Measurements from ENCODE around the gene PREX1. TPM values are rescaled to one million over a fixed set of nuclear protein-coding genes. Genes with fewer than 3 reads are reported as not detected.

Gene PREX1
- polyA plus RNA-seq, 1 of the 3 experiments (the other 2 are of a cell fraction) = 5.3 TPM

DNA sequence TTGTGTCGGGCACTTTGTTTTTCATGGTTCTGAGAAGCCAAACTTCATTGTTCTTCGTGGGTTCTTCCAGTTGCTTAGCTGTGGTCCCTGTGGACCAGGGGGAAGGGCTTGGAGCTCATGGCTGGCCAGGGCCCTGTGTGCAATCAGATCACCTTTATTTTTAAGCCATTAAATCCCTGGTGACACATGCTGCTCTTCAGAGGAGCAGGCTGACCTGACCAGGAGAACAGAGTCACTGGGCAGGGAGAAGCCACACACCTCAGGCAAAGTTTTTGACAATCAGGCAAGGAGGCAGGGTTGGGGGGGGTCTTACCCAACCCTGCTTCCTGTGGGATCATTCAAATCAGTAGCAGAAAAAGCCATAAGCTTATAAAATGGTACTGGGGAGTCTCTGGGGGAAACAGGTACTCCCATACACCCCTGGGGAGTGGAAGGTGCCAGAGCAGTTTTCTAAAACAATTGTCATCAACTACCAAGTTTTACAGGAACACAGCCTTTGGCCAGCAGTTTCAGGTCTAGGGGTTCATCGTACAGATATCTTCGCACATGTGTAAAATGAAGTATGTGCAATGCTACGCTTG is 37.0 kb upstream of the PREX1 start (continued):
- TF ChIP-seq, protein P1, sequence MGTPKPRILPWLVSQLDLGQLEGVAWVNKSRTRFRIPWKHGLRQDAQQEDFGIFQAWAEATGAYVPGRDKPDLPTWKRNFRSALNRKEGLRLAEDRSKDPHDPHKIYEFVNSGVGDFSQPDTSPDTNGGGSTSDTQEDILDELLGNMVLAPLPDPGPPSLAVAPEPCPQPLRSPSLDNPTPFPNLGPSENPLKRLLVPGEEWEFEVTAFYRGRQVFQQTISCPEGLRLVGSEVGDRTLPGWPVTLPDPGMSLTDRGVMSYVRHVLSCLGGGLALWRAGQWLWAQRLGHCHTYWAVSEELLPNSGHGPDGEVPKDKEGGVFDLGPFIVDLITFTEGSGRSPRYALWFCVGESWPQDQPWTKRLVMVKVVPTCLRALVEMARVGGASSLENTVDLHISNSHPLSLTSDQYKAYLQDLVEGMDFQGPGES (IDR thresholded peaks at IDR 0.05; ENCODE audit: low read depth, low read length) = no peak

- H3K79me2 ChIP-seq (ENCODE audit: insufficient read depth) = no peaks in the 10 kb centered on the region
- H3K4me1 ChIP-seq (ENCODE audit: control insufficient read depth in 1 of 2, insufficient read depth in 2 of 2, low read depth in 1 of 2, low read length in 1 of 2) = no peaks in the 10 kb centered on the region
- H3F3A ChIP-seq (replicated peaks; ENCODE audit: insufficient read depth) = no peaks in the 10 kb centered on the region
- H3K27ac ChIP-seq (ENCODE audit: low read depth in 2 of 2, low read length in 1 of 2) = no peak overlapping the region
- 52% methylated on average over 5 of the region's 5 CpGs for WGBS (ENCODE audit: low lambda C conversion rate)
- H4K20me1 ChIP-seq (ENCODE audit: insufficient read depth) = no peaks in the 10 kb centered on the region
- no peak overlapping the region for H3K4me3 ChIP-seq (ENCODE audit: low read depth in 2 of 2, low read length in 1 of 2)
- H3K4me2 ChIP-seq = no peak overlapping the region
- no peak overlapping the region for H2AFZ ChIP-seq (ENCODE audit: low read depth)
- ChIA-PET CTCF (interaction anchor here (0.8 kb wide), 1 partner anchor 207 kb away, joined by 3 read pairs; no protein-coding TSS in a partner anchor), POLR2A (no interaction called here)
- no peaks in the 10 kb centered on the region; the same call in 1 of the 2 replicates for H3K27me3 ChIP-seq (ENCODE audit: insufficient read depth)
- H3K9me2 ChIP-seq = no peaks in the 10 kb centered on the region
- no peak overlapping the region for H3K9ac ChIP-seq
- no peak for DNase-seq
- no peaks in the 10 kb centered on the region for H3K9me3 ChIP-seq
- TF ChIP-seq MXI1 (IDR thresholded peaks at IDR 0.05; ENCODE audit: low read depth, low read length) = no peak
- TF ChIP-seq TAF1 (IDR thresholded peaks at IDR 0.05; ENCODE audit: borderline replicate concordance, low read depth, low read length) = no peak
- TF ChIP-seq TEAD4 (IDR thresholded peaks at IDR 0.05; ENCODE audit: borderline replicate concordance, insufficient read depth) = no peak
- TF ChIP-seq USF1 (IDR thresholded peaks at IDR 0.05; ENCODE audit: borderline replicate concordance, low read depth) = no peak
- no peaks in the 10 kb centered on the region for H3K36me3 ChIP-seq (replicated peaks in 1 of 2; ENCODE audit: control insufficient read depth in 1 of 2, insufficient read depth in 2 of 2, low read length in 1 of 2)
Observed at GRCh38 chr20:48864254-48864653, 36.5 kb upstream of the PREX1 start.

DNA sequence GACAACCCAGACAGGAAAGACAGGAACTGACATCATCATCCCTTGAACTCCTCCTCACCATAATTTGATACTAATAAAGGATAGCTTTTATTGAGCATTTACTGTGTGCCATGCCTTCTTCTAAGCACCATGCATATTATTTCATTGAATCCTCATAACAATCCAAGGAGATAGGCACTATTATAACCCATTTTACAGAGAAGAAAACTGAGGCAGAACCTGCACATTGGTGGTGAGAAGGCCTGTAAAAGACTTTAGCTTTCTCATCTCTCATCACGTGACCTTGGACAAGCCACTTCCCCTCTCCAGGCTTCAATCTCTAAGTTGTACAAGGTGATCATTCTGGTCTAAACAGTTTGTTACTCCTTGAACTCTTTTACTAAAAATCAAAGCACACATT is 34.5 kb upstream of the PREX1 start:
- no peak for DNase-seq
- CTCF ChIA-PET = interaction anchor here (1.5 kb wide), 1 partner anchor 205 kb away, joined by 7 read pairs; no protein-coding TSS in a partner anchor
- Histone ChIP-seq H3K9ac (no peak overlapping the region), H3K79me2 (ENCODE audit: insufficient read depth) (no peaks in the 10 kb centered on the region), H3K27ac (ENCODE audit: low read depth in 2 of 2, low read length in 1 of 2) (no peak overlapping the region), H3K36me3 (replicated peaks in 1 of 2; ENCODE audit: control insufficient read depth in 1 of 2, insufficient read depth in 2 of 2, low read length in 1 of 2) (no peaks in the 10 kb centered on the region), H3K4me2 (no peak overlapping the region), H4K20me1 (ENCODE audit: insufficient read depth) (no peaks in the 10 kb centered on the region), H3K9me3 (no peaks in the 10 kb centered on the region), H3K9me2 (no peaks in the 10 kb centered on the region), H2AFZ (ENCODE audit: low read depth) (no peak overlapping the region), H3K4me1 (ENCODE audit: control insufficient read depth in 1 of 2, insufficient read depth in 2 of 2, low read depth in 1 of 2, low read length in 1 of 2) (no peaks in the 10 kb centered on the region), H3F3A (replicated peaks; ENCODE audit: insufficient read depth) (no peaks in the 10 kb centered on the region), H3K4me3 (ENCODE audit: low read depth in 2 of 2, low read length in 1 of 2) (no peak overlapping the region), H3K27me3 (ENCODE audit: insufficient read depth) (no peaks in the 10 kb centered on the region; the same call in 1 of the 2 replicates)
- POLR2A ChIA-PET = interaction anchor here (0.6 kb wide), 1 partner anchor 17 kb away, joined by 3 read pairs; no protein-coding TSS in a partner anchor
- no peak for TF ChIP-seq GABPA (IDR thresholded peaks at IDR 0.05; ENCODE audit: low read depth)
- TF ChIP-seq SMC3 (IDR thresholded peaks at IDR 0.05; ENCODE audit: low read depth, low read length) = no peak
- TF ChIP-seq RCOR1 (IDR thresholded peaks at IDR 0.05; ENCODE audit: low read length) = no peak
- TF ChIP-seq MEF2A (IDR thresholded peaks at IDR 0.05; ENCODE audit: borderline replicate concordance, low read depth) = no peak
- TF ChIP-seq ZBTB33 (IDR thresholded peaks at IDR 0.05; ENCODE audit: borderline replicate concordance, low read depth) = no peak
- TF ChIP-seq CHD2 (IDR thresholded peaks at IDR 0.05; ENCODE audit: low read length, partially characterized antibody) = no peak
- no peak for TF ChIP-seq FOXJ3 (CRISPR knock-in tag; IDR thresholded peaks at IDR 0.05)
- no peak for TF ChIP-seq RXRA (IDR thresholded peaks at IDR 0.05; ENCODE audit: borderline replicate concordance, low read depth)
- TF ChIP-seq TEAD4 (IDR thresholded peaks at IDR 0.05; ENCODE audit: borderline replicate concordance, insufficient read depth) = no peak
- no peak for TF ChIP-seq ELF1 (IDR thresholded peaks at IDR 0.05)
- TF ChIP-seq TAF1 (IDR thresholded peaks at IDR 0.05; ENCODE audit: borderline replicate concordance, low read depth, low read length) = no peak
- 94% methylated on average over 1 of the region's 1 CpG for WGBS (ENCODE audit: low lambda C conversion rate)
